H7 (cell line): ENCODE data around the gene DAND5. TPM values are rescaled to one million over a fixed set of nuclear protein-coding genes. Genes with fewer than 3 reads are reported as not detected.
A peak's percentile ranks its signal among the peaks of the same experiment; 100 is the strongest.

Source experiments
- DNase-seq: peaks from one replicate; pipeline ENCODE4 v3.0.0; 2012
- H3K27me3 ChIP-seq: 2 replicates; pipeline ENCODE4 v1.6.0; 2011; ENCODE audit warnings: mild to moderate bottlenecking, low read length; ENCODE audit not compliant: control insufficient read depth, insufficient read depth
- H3K36me3 ChIP-seq: replicated peaks from 2 replicates; pipeline ENCODE4 v1.5.1; 2011; ENCODE audit warnings: low read length; ENCODE audit not compliant: control insufficient read depth, insufficient read depth
- H3K4me3 ChIP-seq: 2 replicates; pipeline ENCODE4 v1.5.1; 2011; ENCODE audit warnings: low read depth, mild to moderate bottlenecking, control low read depth, low read length, moderate library complexity; ENCODE audit not compliant: insufficient read depth
- total RNA-seq: library from RNA; depleted of rRNA; stranded (reverse); fragments of >200 nt; shearing (Covaris generic); gene quantifications from 2 replicates; pipeline ENCODE4 v1.2.3, GENCODE V29; 2014; rRNA removed

The DAND5 gene
- total RNA-seq, result 0.15 TPM in 1 of 2 replicates, not detected in the other

- DNase-seq, result no peak
- no peaks in the 10 kb centered on the region for H3K36me3 ChIP-seq
- H3K27me3 ChIP-seq, result no peaks in the 10 kb centered on the region
- no peak within 1 kb of the TSS for H3K4me3 ChIP-seq
These were observed at the start of gene DAND5 for GRCh38 chr19:12969292-12969988. Gene DAND5 (plus strand): TSS chr19:12969576. CDS start chr19:12969661, 85 bp downstream.

- H3K27me3 ChIP-seq, result peaks cover 11% of the 10 kb centered on the region
- no peak overlapping the region for H3K4me3 ChIP-seq
- no peak for DNase-seq
- H3K36me3 ChIP-seq, result peaks cover 24% of the 10 kb centered on the region
These were observed 48.3 kb upstream of the DAND5 start for GRCh38 chr19:12921047-12921446.

GRCh38 chr19:12922959-12923358 lies 46.4 kb upstream of the DAND5 start:
- H3K27me3 ChIP-seq, result peaks cover 11% of the 10 kb centered on the region
- H3K4me3 ChIP-seq, result no peak overlapping the region
- no peak for DNase-seq
- peaks cover 33% of the 10 kb centered on the region for H3K36me3 ChIP-seq

GRCh38 chr19:12924621-12925310 lies 44.6 kb upstream of the DAND5 start:
- H3K4me3 ChIP-seq, result no peak overlapping the region
- H3K36me3 ChIP-seq, result peaks cover 45% of the 10 kb centered on the region
- H3K27me3 ChIP-seq, result no peaks in the 10 kb centered on the region
- peak; percentile 28 for DNase-seq

- no peak for DNase-seq
- peaks cover 33% of the 10 kb centered on the region for H3K36me3 ChIP-seq
- H3K27me3 ChIP-seq, result no peaks in the 10 kb centered on the region
- no peak overlapping the region for H3K4me3 ChIP-seq
These were observed 39.3 kb upstream of the DAND5 start for GRCh38 chr19:12930002-12930645.

- DNase-seq, result no peak
- H3K27me3 ChIP-seq, result no peaks in the 10 kb centered on the region
- peaks cover 23% of the 10 kb centered on the region for H3K36me3 ChIP-seq
- peak overlapping the region; percentile 99 for H3K4me3 ChIP-seq
These were observed 36.7 kb upstream of the DAND5 start for GRCh38 chr19:12932392-12933286.

- H3K27me3 ChIP-seq, result no peaks in the 10 kb centered on the region
- peak within 1 kb of the TSS; percentile 99 for H3K4me3 ChIP-seq
- peaks cover 19% of the 10 kb centered on the region for H3K36me3 ChIP-seq
- DNase-seq, result peak; percentile 96
These were observed 35.9 kb upstream of the DAND5 start, which contains the start of gene FARSA for GRCh38 chr19:12933287-12934072. Gene FARSA (minus strand): TSS chr19:12933711. CDS start chr19:12933696, 15 bp downstream.

- Histone ChIP-seq H3K4me3 (no peak overlapping the region), H3K36me3 (peaks cover 15% of the 10 kb centered on the region), H3K27me3 (no peaks in the 10 kb centered on the region)
- DNase-seq, result no peak
These were observed 34.3 kb upstream of the DAND5 start for GRCh38 chr19:12935071-12935470.

GRCh38 chr19:12936582-12936981 lies 32.8 kb upstream of the DAND5 start:
- DNase-seq, result no peak
- Histone ChIP-seq H3K36me3 (peaks cover 23% of the 10 kb centered on the region), H3K27me3 (no peaks in the 10 kb centered on the region), H3K4me3 (no peak overlapping the region)

- peak overlapping the region; percentile 98 for H3K4me3 ChIP-seq
These were observed 32.1 kb upstream of the DAND5 start for GRCh38 chr19:12937093-12937926.

GRCh38 chr19:12937927-12938778 lies 31.2 kb upstream of the DAND5 start, which contains the start of gene CALR:
Gene CALR (plus strand): TSS chr19:12938609. CDS start chr19:12938680, 71 bp downstream.
- DNase-seq, result peak; percentile 99
- peak within 1 kb of the TSS; percentile 98 for H3K4me3 ChIP-seq
- peaks cover 30% of the 10 kb centered on the region for H3K36me3 ChIP-seq
- H3K27me3 ChIP-seq, result no peaks in the 10 kb centered on the region

More at GRCh38 chr19:12937093-12937926, 32.1 kb upstream of the DAND5 start:
- DNase-seq, result peak; percentile 85
- peaks cover 26% of the 10 kb centered on the region for H3K36me3 ChIP-seq
- H3K27me3 ChIP-seq, result no peaks in the 10 kb centered on the region
